HG03039 (cell line): ENCODE measurements around the gene BCL2.

ENCODE experiments used
- ATAC-seq: cut with Tn5 transposase; IDR thresholded peaks from one replicate; pipeline ENCODE4 v1.9.1; 2021; ENCODE audit warnings: mild to moderate bottlenecking, moderate library complexity; ENCODE audit not compliant: unreplicated experiment

The BCL2 gene

DNA sequence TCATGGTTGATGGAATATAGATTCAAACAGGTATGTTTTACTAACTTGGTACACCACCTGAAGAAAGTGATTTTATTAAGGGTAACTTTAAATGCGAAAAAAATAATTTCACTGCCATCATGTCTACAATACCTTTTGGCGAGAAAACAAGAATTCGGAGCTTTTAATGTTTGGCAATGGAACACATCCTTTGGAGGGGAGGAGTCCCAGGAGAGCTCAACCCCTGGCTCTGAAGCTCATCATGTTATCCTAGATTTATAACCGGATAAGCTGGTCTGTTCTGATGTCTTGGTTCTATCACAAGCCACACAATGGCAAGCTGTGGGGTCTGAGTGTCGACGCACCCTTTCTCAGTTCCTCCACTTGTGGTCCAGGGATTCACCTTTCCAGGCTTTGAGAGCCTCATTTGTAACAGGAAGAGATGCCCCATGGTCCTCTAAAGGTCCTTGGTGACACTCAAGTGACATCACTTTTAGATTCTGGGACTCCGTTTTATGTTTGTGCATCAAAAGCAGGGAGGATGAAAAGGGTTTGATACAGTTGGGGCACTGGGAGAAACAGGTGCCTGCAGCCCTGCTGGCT is 172.7 kb downstream of the BCL2 start:
- no peak for ATAC-seq

DNA sequence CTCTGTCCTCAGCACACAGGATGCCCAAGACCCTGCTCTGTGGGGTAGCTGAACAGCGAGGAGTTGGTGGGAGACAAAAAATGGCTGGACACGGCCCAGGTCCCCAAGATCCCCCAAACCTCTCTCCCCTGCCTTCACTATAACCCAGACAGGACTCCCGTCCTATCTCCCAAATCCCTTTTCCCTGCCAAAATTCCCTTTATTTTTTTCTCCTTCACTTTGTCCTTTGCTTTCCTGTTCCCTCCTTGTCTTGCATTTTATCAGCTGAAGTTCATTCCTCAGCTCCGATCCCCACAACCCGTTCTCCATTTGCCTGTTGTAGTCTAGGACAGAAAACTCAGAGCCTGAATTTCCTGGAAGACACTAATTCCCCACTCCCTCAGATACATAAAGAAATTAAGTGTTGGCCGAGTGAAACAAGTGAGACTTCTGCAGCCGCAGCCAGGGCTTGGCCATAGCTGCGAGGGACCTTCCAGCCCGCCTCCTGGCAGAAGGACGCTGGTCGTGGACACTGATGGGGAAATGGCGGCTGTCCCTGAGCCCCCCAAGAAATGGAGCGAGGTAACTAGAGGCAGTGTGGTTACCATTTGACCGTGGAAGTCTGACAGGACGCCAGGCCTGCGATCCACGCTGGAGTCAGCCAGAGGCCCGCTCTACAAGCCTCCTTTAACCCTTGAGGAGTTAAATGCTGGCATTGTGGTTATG is 173.6 kb downstream of the BCL2 start:
- ATAC-seq = no peak

DNA sequence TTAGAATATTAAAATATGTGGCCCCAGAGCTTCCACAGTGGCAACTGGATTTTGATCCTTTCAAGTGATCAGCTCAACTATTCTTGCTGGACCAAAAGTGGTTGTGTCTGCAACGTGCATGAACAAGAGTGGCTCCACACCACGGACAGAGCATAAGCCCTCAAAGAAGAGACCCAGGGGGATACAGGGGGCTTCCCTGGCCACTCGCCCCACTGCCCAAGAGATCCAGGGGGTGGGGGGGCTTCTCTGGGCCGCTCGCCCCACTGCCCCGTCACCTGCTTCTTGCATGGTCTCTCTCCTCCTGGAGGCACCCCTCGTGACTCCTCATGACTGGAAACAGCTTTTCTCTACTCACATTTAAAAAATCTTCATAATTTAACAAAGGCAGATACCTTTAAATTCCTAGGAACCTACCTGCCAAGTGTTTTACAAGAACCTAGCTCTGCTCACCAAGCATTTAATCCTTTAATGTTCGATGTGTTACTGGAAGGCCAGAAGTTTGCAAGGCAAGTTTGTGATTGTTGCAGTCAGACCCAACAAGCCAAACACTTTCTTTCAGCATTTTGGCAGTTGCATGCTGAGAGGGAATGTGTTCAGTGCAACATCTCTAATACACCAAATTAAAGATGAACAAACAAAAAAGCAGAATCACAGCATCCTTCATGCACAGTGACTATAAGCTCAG is 174.3 kb downstream of the BCL2 start:
- ATAC-seq = no peak

DNA sequence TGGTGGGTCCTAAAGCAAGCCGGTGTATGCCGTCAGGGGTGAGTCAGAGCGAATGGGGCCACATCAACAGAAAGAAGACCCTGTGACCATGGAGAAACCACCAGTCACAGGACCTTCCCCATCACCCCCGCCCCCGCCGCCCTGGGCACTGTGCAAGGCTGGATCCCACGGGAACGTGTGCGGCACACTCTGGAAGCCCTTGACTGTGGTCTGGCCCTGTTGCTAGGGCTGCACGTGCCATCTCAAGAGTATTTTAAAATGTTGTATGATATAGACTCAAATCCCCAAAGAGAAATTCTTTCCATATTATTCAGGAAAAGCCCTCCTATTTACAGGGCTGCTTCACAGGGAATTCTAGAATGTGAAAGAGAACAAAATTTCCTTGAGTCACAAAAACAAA is 174.8 kb downstream of the BCL2 start:
- ATAC-seq = no peak

DNA sequence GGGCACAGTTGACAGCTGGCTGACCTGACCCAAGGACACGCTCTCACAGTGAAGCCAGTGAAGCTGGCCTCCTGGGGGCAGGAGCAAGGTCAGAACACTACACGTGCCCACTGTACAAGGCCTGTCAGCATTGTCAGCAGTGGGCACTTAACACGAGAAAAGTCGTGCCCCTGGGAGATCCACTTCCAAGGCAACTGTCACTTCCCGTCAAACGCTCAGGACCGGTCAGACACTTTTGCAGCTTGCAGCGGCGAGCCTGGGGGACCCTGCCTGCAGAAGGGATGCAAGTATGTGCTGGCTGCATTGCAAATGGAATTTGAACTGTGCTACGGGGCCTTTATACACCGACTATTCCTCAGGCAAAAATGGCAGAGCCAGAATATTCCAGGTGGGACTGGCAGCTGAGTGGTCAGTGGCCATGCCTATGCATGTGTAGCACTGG is 176.2 kb downstream of the BCL2 start:
- no peak for ATAC-seq

DNA sequence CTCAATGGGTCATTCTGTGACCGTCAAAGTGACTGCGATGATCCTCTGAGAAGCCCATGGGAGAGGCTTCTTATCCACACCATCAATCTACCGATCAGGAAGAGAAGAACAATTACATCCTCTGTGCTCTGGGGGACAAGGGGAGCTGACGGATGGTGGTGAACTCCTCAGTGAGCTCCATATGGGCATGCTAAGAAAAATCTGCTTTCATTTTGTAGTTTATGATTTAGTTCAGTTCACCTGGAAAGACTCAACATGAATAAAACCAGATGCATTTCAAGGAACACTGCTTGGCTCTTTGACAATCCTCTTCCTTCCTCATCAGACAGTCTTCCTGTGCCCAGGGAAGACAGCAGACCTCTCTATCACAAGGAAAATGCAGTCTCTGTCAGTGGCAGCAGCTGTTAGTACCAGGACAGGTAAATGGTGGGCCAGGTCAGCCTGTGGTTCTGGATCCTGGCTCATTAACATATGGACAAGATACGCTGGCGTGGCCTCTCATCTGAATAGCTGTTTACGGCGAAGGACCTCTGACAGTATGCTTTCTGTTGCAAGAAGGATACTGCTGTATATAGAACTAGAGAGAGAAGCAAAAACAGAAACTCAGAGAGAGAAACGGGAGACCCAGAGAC is 176.9 kb downstream of the BCL2 start:
- no peak for ATAC-seq

DNA sequence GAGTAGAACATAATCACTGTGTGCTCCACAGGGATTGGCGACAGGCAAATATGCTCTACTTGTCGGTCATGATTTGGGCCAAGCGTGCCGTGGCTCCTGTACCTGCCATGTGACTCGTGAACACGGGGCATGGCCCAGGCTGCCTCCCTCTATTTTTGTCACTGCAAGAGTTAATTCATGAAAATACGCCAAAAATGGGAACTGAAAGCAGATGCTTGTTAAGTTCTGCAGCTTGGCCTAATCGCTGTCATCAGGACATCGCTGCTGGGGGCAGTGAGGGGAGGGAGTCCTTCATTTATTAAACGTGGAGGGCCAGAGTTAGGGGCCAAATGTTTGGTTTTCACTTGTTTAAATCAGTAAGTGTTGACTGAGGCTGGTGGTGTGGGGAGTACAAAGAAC is 177.8 kb downstream of the BCL2 start:
- ATAC-seq = peak; percentile 47

DNA sequence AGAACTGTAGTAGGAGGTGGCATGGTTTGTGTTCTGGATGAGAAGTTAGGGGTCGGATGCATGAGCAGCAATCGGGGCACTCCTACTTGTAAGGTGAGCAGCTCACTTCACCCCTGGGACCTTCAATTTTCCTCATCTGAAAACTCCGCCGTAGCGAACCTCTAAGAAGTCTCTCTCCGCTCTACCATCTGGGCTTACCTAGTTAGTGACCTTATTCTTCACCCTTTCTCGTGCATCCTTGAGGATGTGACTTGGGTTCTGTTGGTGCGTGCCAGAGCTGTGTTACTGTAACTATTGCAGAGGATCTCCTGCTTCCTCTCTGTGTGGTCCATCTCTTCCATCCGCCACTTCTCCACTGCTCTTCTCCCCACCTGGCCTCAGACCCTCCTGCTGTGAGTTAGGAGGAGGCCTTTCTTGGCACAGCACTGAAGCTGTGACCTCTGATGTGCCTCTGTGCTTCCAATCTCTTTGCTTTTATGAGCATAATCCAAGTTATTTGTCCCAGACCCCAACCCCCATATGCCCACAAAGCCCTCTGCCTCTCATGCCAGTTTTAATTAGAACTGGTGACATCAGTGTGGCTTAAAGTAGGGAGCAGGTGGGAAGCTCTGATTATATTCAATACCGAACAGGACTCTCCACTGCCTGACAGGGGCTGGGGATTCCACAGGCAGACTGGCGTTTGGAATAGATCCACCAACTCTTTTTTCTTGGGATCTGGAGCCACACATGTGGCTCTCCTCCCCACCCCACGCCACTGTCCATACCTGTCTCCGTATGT is 178.4 kb downstream of the BCL2 start:
- ATAC-seq = no peak

DNA sequence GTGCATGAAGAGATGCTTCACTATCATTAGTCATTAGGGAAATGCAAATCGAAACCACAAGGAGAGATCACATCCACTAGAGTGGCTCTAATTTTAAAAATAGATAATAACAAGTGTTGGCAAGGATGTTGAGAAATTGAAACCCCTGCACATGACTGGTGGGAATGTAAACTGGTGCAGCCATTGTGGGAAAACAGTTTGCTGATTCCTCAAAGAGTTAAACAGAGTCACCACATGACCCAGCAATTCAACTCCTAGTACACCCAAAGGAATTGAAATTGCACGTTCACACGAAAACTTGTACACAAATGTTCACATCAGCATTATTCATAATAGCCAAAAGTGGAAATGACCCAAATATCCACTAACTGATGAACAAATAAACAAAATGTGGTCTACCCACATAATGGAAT is 179.5 kb downstream of the BCL2 start:
- no peak for ATAC-seq

DNA sequence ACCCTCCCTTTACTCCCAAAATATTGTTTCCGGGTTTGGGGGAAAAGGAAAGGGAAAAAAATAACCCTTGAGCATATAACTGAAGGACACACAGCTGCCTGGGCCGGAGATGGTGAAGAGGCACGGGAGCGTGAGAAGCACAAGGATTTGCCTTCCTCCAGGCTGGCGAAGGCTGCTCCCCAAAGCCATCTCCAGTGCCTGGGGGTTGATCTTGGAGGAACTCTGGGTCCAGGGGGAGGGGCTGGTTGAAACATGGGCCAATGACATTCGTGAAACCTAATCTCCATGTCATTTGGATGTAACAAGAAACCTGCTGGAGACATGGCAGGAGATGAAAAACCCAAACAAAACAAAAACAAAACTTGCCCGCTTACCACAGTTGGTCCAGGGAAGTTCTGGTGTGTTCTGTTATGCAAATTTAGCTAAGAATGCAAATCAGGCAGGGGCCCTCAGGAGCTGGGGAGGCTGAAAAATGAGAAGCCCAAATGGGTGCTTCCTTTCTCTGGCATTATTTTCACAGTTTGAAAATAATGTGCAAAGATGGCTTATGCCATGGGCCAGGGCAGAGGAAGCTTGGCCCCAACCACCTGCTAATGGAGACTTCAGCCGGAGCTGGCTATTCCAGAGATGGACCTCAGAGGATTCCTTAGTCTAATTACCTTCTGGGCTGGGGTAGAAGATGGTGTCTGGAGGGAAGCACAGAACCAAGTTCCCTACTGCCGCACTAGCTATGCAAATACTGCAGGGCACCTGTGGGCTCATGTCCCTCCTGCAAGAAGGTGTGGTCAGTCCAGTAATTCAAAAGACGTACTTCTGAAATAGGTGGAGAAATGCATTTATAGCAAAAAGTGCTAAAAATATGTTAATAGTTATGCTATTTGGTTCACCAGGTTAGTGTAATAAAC is 180.9 kb downstream of the BCL2 start:
- peak; percentile 45 for ATAC-seq

DNA sequence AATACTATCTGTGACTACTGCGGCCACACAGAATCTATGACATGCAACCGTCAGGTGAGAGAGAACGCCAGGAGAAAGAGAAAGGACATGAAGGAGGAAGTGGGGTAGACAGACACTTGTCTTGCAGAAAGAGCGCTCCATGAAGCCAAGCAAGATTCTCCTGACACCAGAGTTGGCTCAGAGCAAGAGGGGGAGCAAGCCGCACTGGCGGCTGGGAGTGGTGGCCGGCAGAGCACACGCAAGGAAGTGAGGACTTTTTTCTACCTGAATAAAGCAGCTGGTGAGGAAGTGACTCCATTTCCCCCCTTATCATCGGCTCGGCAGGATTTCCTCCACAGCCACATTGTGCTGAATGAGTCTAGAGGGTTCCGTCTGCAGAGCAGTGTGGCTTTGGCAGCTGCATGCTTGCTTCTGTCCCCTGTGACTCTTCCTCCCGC is 181.6 kb downstream of the BCL2 start:
- ATAC-seq = peak; percentile 13

DNA sequence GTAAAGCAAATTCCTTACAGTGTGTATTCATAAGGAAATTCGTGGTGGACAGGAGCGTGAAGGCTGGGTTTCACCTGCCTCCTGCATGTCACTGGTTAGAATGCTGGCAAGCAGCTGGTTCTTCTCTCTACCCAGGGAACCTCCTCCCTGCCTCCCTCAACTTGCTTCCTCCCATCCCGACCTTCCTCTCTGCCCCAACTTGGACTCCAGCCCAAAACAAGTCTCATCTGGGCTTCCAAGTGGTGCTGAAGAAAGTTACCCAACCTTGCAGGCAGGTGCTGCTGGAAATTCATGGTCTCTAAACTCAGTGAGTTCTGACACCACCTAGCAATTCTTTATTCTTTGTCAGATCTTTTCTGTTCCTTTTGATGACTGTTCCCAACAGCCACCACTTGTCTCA is 184.5 kb downstream of the BCL2 start:
- ATAC-seq = no peak

DNA sequence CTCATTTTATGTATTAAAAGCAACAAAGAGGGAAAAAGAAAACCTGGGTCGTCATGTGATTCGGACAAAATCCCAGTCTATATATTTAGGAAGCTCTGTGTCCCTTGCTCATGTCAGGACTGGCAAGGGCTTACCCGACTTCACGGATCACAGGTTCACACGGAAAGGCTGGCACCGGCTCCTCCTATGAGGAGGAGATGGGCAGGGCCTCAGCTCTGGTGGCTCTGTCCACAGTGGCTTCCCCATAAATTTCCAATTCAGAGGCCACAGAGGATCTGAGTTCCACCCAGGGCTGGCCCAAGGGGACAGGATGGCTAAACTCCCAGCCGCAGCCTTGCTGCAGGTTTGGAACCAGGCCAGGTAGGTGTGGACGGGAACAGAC is 186.8 kb downstream of the BCL2 start:
- no peak for ATAC-seq

DNA sequence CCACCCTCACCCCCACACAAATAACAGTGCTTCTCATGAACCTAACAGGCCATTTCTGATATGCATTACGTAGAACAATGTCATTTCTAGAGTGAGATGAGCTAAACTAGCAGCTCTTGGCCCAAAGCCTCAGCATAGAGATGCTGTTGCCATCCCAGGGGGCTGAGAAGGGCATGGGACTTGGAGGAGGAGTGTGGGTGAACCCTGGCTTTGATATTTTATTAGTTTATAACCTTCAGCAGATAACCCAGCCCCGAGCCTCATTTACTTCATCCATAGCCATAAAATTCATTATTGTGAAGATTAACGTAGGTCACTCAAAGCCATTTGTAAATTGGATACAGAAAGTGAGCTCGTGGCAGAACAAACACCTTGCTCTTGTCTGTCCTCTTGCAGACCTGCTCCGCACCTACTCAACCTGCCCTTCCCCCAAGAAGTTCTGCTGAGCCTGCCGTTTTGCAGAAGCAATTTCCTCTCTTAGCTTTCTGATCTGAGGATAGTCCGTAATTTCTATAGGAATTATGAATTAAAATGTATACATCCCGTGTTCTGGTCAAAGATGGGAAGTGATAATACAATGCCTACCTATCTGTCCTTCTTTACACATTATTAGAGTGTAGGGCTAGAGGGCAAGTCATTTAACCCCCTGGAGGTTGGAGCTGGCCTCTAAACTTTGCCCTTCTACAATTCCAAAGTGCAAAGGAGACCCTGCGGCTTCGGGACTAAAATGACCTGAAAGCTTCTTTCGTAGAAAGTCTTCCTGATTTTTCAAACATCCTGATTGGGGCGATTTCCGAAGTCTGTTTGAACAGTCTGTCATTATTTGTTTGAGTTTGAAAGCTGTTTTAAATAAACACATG is 187.4 kb downstream of the BCL2 start:
- ATAC-seq = no peak

DNA sequence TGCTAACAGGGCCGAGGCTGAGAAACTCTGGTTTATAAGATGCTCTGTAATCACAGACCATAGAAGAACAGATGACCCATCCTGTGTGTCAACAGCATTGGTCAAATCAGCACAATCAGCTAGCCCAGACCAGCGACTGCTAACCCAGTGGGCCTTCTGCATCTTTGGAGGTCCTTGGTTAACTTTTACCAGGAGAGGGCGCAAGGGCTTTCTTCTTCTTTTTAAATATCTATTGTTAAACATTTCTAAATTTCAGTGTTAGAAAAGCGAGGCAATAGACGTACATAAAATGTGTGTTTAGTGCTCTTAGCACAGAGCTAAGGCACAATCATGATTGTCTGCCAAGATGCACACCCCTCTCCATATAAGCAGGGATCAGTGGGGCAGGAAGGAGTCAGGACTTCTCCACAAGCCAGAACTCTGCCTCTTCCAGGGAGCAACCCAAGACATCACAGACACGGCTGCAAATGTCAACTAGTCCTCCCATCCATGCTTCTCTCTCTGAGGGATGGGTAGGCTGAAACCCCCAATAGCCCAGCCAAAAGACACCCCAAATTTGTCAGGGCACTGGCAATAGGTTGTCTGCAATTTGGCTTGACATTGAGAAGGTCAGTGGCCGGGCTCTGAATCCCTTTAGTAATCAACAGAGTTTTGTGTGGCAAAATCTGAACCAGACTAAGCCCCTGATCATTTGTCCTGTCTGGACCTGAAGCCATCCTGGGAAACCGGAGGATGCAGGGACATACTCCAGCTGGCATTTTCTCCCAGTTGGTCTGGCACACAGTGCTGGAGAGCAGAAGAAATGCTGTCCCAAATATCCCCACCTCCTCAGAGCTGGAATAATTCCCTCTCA is 188.2 kb downstream of the BCL2 start:
- ATAC-seq = no peak

DNA sequence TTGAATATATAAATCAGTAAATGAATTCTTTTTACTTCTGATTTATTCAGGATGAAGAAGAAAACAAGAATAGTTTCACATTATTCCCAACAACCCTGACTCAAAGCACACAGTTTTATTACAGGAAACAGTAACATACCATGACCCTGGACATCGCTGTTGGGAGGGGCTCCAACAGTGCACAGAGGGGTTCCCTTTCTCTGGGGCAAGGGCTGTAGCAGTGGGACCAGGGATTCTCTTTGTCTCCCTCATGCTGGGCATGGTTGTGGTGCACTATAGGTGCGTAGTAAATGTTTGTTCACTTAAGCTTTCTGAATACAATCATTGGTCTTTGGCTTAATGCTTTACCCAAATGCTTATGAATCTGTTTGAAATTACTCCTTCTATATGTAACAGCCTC is 189.4 kb downstream of the BCL2 start:
- no peak for ATAC-seq

DNA sequence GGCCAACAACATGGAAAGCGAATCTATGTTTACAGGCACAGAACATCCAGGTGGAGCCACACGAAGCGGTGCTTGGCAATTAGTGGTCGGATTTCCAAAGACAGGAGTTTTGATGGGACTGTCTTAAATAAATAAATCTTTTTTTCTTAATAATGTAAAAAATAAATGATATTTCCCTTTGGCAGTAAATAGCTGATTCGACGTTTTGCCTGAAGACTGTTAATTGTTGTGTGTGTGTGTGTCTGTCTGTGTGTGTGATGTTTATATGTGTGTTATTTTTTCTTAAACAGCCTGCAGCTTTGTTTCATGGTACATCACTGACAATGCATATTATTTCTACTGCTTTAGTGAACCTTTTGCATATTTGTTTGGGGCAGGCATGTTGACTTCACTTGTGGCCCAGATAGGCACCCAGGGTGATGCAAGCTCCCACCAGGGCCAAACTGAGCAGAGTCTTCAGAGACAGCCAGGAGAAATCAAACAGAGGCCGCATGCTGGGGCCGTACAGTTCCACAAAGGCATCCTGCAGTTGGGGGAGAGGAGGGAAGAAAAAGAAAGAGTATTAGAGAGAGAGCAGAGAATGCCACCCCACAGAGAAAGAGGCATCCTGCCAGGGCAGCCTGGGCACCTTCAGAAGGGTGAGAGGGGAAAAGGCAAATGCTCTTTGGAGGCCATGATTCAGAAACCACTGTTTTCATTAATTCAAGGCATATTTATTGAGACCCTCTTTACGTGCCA is 191.2 kb downstream of the BCL2 start:
- no peak for ATAC-seq
